ENCODE results near the gene RANBP9.

DNA sequence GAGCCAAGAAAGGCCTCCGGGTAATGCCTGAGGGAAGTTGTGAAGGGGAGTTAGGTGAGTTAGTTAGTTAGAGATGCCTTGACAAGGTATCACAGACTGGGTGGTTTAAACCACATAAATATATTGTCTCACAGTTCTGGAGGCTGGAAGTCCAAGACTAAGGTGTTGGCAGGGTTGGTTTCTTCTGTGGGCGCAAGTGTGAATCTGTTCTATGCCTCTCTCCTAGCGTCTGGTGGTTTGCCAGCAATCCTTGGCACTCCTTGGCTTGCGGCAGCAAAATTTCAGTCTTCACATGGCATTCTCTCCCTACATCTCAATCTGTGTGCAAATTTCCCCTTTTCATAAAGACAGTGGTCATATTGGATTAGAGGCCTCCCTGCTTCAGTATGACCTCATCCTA is 29.7 kb upstream of the RANBP9 start:
- TF ChIP-seq, protein P1, sequence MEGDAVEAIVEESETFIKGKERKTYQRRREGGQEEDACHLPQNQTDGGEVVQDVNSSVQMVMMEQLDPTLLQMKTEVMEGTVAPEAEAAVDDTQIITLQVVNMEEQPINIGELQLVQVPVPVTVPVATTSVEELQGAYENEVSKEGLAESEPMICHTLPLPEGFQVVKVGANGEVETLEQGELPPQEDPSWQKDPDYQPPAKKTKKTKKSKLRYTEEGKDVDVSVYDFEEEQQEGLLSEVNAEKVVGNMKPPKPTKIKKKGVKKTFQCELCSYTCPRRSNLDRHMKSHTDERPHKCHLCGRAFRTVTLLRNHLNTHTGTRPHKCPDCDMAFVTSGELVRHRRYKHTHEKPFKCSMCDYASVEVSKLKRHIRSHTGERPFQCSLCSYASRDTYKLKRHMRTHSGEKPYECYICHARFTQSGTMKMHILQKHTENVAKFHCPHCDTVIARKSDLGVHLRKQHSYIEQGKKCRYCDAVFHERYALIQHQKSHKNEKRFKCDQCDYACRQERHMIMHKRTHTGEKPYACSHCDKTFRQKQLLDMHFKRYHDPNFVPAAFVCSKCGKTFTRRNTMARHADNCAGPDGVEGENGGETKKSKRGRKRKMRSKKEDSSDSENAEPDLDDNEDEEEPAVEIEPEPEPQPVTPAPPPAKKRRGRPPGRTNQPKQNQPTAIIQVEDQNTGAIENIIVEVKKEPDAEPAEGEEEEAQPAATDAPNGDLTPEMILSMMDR (IDR thresholded peaks at IDR 0.05) = no peak
- TF ChIP-seq POLR2A (IDR thresholded peaks at IDR 0.05) = no peak

Measured in body of pancreas (tissue), 4 donors.